Stomach (tissue), 4 donors: ENCODE results near the gene KCNA5.

ENCODE experiments used
- POLR2A ChIP-seq, 4 donors: fragments of 450-650 bp; IDR thresholded peaks; one replicate each; pipeline ENCODE4 v1.6.1; 2016; ENCODE audit warnings: antibody characterized with exemption in 4 of 4, control low read depth in 2 of 4, mild to moderate bottlenecking in 1 of 4, moderate library complexity in 1 of 4
- TF ChIP-seq, protein P1 (sequence below), 7 experiments: fragments of 450-650 bp in 4 of 7; fragments of 200-600 bp in 3 of 7; sonication (generic) in 3 of 7; IDR thresholded peaks; one replicate each; pipeline ENCODE4 v1.5.1; 2016 to 2019; ENCODE audit warnings: antibody characterized with exemption in 7 of 7, control low read depth in 2 of 7, mild to moderate bottlenecking in 1 of 7

DNA sequence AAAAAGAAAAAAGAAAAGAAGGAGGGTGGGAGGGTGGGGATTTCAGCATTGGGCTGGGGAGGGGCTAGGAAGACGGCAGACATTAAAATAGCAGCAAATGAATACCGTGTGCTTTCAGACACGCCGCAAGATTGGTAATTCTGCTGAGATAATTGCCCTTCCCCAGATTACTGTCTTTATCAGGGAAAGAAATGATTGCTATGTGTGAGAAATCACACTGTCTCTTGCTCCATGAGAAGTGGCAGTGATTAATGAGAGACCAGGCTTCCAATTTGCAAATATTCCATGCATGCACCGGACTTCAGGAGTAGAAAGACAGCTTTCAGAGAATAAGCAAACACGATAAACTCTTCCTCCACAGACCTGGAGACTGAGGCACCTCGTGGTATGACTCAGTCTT, 7.6 kb upstream of the KCNA5 start:
- TF ChIP-seq, protein P1, sequence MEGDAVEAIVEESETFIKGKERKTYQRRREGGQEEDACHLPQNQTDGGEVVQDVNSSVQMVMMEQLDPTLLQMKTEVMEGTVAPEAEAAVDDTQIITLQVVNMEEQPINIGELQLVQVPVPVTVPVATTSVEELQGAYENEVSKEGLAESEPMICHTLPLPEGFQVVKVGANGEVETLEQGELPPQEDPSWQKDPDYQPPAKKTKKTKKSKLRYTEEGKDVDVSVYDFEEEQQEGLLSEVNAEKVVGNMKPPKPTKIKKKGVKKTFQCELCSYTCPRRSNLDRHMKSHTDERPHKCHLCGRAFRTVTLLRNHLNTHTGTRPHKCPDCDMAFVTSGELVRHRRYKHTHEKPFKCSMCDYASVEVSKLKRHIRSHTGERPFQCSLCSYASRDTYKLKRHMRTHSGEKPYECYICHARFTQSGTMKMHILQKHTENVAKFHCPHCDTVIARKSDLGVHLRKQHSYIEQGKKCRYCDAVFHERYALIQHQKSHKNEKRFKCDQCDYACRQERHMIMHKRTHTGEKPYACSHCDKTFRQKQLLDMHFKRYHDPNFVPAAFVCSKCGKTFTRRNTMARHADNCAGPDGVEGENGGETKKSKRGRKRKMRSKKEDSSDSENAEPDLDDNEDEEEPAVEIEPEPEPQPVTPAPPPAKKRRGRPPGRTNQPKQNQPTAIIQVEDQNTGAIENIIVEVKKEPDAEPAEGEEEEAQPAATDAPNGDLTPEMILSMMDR (IDR thresholded peaks at IDR 0.05), result no peak
- no peak for TF ChIP-seq POLR2A (IDR thresholded peaks at IDR 0.05)
